ENCODE results near the gene PCDHGA1.

Gene PCDHGA1

GRCh38 chr5:141523991-141524390, 193.7 kb downstream of the PCDHGA1 start:
- no peak overlapping the region for H3K4me3 ChIP-seq (ENCODE audit: low read length)
- TF ChIP-seq, protein P1, sequence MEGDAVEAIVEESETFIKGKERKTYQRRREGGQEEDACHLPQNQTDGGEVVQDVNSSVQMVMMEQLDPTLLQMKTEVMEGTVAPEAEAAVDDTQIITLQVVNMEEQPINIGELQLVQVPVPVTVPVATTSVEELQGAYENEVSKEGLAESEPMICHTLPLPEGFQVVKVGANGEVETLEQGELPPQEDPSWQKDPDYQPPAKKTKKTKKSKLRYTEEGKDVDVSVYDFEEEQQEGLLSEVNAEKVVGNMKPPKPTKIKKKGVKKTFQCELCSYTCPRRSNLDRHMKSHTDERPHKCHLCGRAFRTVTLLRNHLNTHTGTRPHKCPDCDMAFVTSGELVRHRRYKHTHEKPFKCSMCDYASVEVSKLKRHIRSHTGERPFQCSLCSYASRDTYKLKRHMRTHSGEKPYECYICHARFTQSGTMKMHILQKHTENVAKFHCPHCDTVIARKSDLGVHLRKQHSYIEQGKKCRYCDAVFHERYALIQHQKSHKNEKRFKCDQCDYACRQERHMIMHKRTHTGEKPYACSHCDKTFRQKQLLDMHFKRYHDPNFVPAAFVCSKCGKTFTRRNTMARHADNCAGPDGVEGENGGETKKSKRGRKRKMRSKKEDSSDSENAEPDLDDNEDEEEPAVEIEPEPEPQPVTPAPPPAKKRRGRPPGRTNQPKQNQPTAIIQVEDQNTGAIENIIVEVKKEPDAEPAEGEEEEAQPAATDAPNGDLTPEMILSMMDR (conservative IDR thresholded peaks at IDR 0.05; ENCODE audit: low read length), result no peak
- DNase-seq (ENCODE audit: low read depth), result no peak

GRCh38 chr5:141524604-141525597, 194.6 kb downstream of the PCDHGA1 start:
- peak overlapping the region; percentile 20 for H3K4me3 ChIP-seq (ENCODE audit: low read length)
- TF ChIP-seq, protein P1 (conservative IDR thresholded peaks at IDR 0.05; ENCODE audit: low read length), result peak; percentile 96
- peak; percentile 96 for DNase-seq (ENCODE audit: low read depth)

- H3K4me3 ChIP-seq (ENCODE audit: low read length), result no peak overlapping the region
- no peak for DNase-seq (ENCODE audit: low read depth)
- TF ChIP-seq, protein P1 (conservative IDR thresholded peaks at IDR 0.05; ENCODE audit: low read length), result no peak
Measured at GRCh38 chr5:141525653-141526052, 195.3 kb downstream of the PCDHGA1 start.

DNA sequence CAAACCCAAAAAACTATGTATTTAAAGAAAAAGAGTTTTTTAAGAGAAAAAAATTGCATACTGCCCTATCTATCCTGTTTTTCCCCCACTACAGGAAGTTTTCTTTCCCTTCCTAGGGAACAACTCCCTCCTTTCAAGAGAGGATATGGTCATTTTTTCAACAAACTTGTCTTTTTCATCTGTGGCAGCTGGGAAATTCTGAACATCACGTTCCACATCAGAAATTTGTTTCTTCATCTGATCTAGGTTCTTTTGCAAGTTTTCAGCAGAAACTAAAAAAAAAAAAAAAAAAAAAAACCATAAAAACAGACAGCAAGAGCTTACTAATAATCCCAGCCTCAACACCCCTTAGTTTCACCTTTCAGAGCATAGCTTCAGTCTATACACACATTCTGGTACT, 197.1 kb downstream of the PCDHGA1 start:
- TF ChIP-seq, protein P1 (conservative IDR thresholded peaks at IDR 0.05; ENCODE audit: low read length), result no peak
- DNase-seq (ENCODE audit: low read depth), result no peak
- no peak overlapping the region for H3K4me3 ChIP-seq (ENCODE audit: low read length)

- H3K4me3 ChIP-seq (ENCODE audit: low read length), result no peak overlapping the region
- no peak for DNase-seq (ENCODE audit: low read depth)
- TF ChIP-seq, protein P1 (conservative IDR thresholded peaks at IDR 0.05; ENCODE audit: low read length), result no peak
Measured at GRCh38 chr5:141528291-141528984, 198.1 kb downstream of the PCDHGA1 start.

- H3K4me3 ChIP-seq (ENCODE audit: low read length), result no peak overlapping the region
- TF ChIP-seq, protein P1 (conservative IDR thresholded peaks at IDR 0.05; ENCODE audit: low read length), result 0 out of 2 replicates have a peak, but pooled peaks have one; percentile 3
- peak; percentile 70 for DNase-seq (ENCODE audit: low read depth)
Measured at GRCh38 chr5:141529002-141529401, 198.7 kb downstream of the PCDHGA1 start.
